Transverse colon (tissue), 3 donors: ENCODE results near the gene UNC5B.

Experiments
- CTCF ChIP-seq, 5 experiments: fragments of 200-600 bp in 3 of 5; fragments of 450-650 bp in 2 of 5; sonication (generic) in 3 of 5; IDR thresholded peaks; 1 replicate in 2 of 5; 2 replicates in 3 of 5; pipeline ENCODE4 v1.5.1; 2016 to 2017; ENCODE audit warnings: antibody characterized with exemption in 5 of 5, inconsistent platforms in 3 of 5, mild to moderate bottlenecking in 2 of 5, moderate library complexity in 1 of 5
- EP300 ChIP-seq: sonication (generic); formaldehyde crosslinking; IDR thresholded peaks from one replicate; pipeline ENCODE4 v1.6.1; 2017; ENCODE audit warnings: antibody characterized with exemption, low read depth
- POLR2A ChIP-seq: fragments of 450-650 bp; IDR thresholded peaks from one replicate; pipeline ENCODE4 v1.6.1; 2016; ENCODE audit warnings: antibody characterized with exemption, mild to moderate bottlenecking, moderate library complexity

GRCh38 chr10:71259282-71259681, 46.9 kb downstream of the UNC5B start:
- TF ChIP-seq POLR2A (no peak), EP300 (no peak), CTCF (IDR thresholded peaks at IDR 0.05) (no peak)
